A549 (cell line): ENCODE results near the gene KCNB1. TPM values are rescaled to one million over a fixed set of nuclear protein-coding genes. Genes with fewer than 3 reads are reported as not detected.

Experiments
- ATAC-seq, 2 experiments: fragments of 200-7000 bp in 1 of 2; fragments of >200 bp in 1 of 2; cut with Nextera tagmentation in 1 of 2; cut with Tn5 transposase in 1 of 2; 3 replicates each; pipeline versions ENCODE4 v1.8.0 to v1.9.1; 2018 to 2020; ENCODE audit warnings: mild to moderate bottlenecking in 1 of 2, moderate library complexity in 1 of 2
- CTCF ChIA-PET: fragments of 300-600 bp; sonication (Branson Sonifier 250); formaldehyde crosslinking; extraction: SDS; loops from one replicate; lab custom pipeline; 2021; ENCODE audit warnings: antibody characterized with exemption, inconsistent platforms; lab: Yijun Ruan, JAX
- POLR2A ChIA-PET: fragments of 350-600 bp; formaldehyde crosslinking; extraction: SDS; loops from one replicate; lab custom pipeline; 2021; ENCODE audit warnings: antibody characterized with exemption, inconsistent platforms; lab: Yijun Ruan, JAX
- DNase-seq, 2 experiments: peaks; one replicate each; pipeline versions ENCODE4 v3.0.0 to v3.0.0-alpha.2; 2011 to 2016; ENCODE audit warnings: low read depth in 1 of 2, low spot score in 1 of 2
- FAIRE-seq: peaks from 2 replicates; lab custom pipeline; 2011; peaks lifted over from hg19 to GRCh38; lab: Jason Lieb, UNC
- H3K27ac ChIP-seq, 2 experiments: fragments of >200 bp; sonication (Bioruptor Twin); formaldehyde crosslinking; 3 replicates each; pipeline ENCODE4 v1.5.1; 2016 to 2017
- H3K4me1 ChIP-seq: fragments of >200 bp; sonication (Bioruptor Twin); formaldehyde crosslinking; 3 replicates; pipeline ENCODE4 v1.6.1; 2016
- H3K4me2 ChIP-seq: fragments of >200 bp; sonication (Bioruptor Twin); formaldehyde crosslinking; 3 replicates; pipeline ENCODE4 v1.6.1; 2016
- H3K4me3 ChIP-seq: fragments of >200 bp; sonication (Bioruptor Twin); formaldehyde crosslinking; 3 replicates; pipeline ENCODE4 v1.5.1; 2016
- H3K9me3 ChIP-seq: fragments of >200 bp; sonication (Bioruptor Twin); formaldehyde crosslinking; 3 replicates; pipeline ENCODE4 v1.6.1; 2016
- ATOH8 ChIP-seq: fragments of 250-450 bp; sonication (Bioruptor Pico); IDR thresholded peaks from 2 replicates; pipeline ENCODE4 v1.5.0; 2020; ENCODE audit warnings: low read depth, mild to moderate bottlenecking, moderate library complexity
- BHLHE40 ChIP-seq: IDR thresholded peaks from 2 replicates; pipeline ENCODE4 v1.6.1; 2012; ENCODE audit warnings: low read depth, low read length, inconsistent platforms
- CBX2 ChIP-seq: fragments of 200-600 bp; sonication (generic); IDR thresholded peaks from 2 replicates; pipeline ENCODE4 v1.6.1; 2016; ENCODE audit warnings: low read depth, mild to moderate bottlenecking, borderline replicate concordance
- CHD4 ChIP-seq: fragments of 200-600 bp; sonication (generic); IDR thresholded peaks from 2 replicates; pipeline ENCODE4 v1.6.1; 2016; ENCODE audit warnings: antibody characterized with exemption, mild to moderate bottlenecking, borderline replicate concordance
- CTCF ChIP-seq: fragments of >200 bp; sonication (Bioruptor Twin); formaldehyde crosslinking; IDR thresholded peaks from 3 replicates; pipeline ENCODE4 v1.5.1; 2016
- ESRRA ChIP-seq: fragments of 150-350 bp; IDR thresholded peaks from 2 replicates; pipeline ENCODE4 v1.6.1; 2014; ENCODE audit warnings: mild to moderate bottlenecking, low read length, borderline replicate concordance
- FOSB ChIP-seq: fragments of 250-450 bp; sonication (Bioruptor Pico); IDR thresholded peaks from 2 replicates; pipeline ENCODE4 v1.5.0; 2020; ENCODE audit warnings: mild to moderate bottlenecking, moderate library complexity
- FOXS1 ChIP-seq: fragments of 250-450 bp; sonication (Bioruptor Pico); IDR thresholded peaks from 2 replicates; pipeline ENCODE4 v1.5.0; 2020; ENCODE audit warnings: mild to moderate bottlenecking, moderate library complexity
- HEYL ChIP-seq: fragments of 250-450 bp; sonication (Bioruptor Pico); IDR thresholded peaks from 2 replicates; pipeline ENCODE4 v1.8.0; 2021; ENCODE audit warnings: mild to moderate bottlenecking, moderate library complexity
- JUN ChIP-seq, 2 experiments: fragments of >200 bp; sonication (Bioruptor Twin); formaldehyde crosslinking; IDR thresholded peaks; 2 replicates in 1 of 2; 3 replicates in 1 of 2; pipeline ENCODE4 v1.6.1; 2016 to 2017
- JUNB ChIP-seq: fragments of >200 bp; sonication (Bioruptor Twin); formaldehyde crosslinking; IDR thresholded peaks from 2 replicates; pipeline ENCODE4 v1.6.1; 2016
- KDM1A ChIP-seq: fragments of 200-600 bp; sonication (generic); IDR thresholded peaks from 2 replicates; pipeline ENCODE4 v1.6.1; 2016; ENCODE audit warnings: low read depth, mild to moderate bottlenecking
- KDM5A ChIP-seq: fragments of 200-600 bp; sonication (generic); IDR thresholded peaks from 2 replicates; pipeline ENCODE4 v1.6.1; 2016; ENCODE audit warnings: antibody characterized with exemption, mild to moderate bottlenecking
- MYC ChIP-seq: IDR thresholded peaks from 2 replicates; pipeline ENCODE4 v1.6.1; 2012; ENCODE audit warnings: mild to moderate bottlenecking, inconsistent platforms, low read length, improper control_type of control experiment, borderline replicate concordance
- NPAS2 ChIP-seq: fragments of 250-450 bp; sonication (Bioruptor Pico); IDR thresholded peaks from 2 replicates; pipeline ENCODE4 v1.8.0; 2022; ENCODE audit warnings: mild to moderate bottlenecking, moderate library complexity, borderline replicate concordance
- PBX3 ChIP-seq: IDR thresholded peaks from 2 replicates; pipeline ENCODE4 v1.6.1; 2012
- POLR2A ChIP-seq: IDR thresholded peaks from 2 replicates; pipeline ENCODE4 v1.6.1; 2012; ENCODE audit warnings: mild to moderate bottlenecking, low read length
- RARB ChIP-seq: fragments of 250-450 bp; sonication (Bioruptor Pico); IDR thresholded peaks from 2 replicates; pipeline ENCODE4 v1.8.0; 2021; ENCODE audit warnings: mild to moderate bottlenecking, moderate library complexity
- RCOR1 ChIP-seq: fragments of 150-350 bp; IDR thresholded peaks from 2 replicates; pipeline ENCODE4 v1.6.1; 2014; ENCODE audit warnings: antibody characterized with exemption, low read length, low read depth
- RFX5 ChIP-seq: fragments of 450-650 bp; IDR thresholded peaks from 2 replicates; pipeline ENCODE4 v1.7.1; 2014; ENCODE audit warnings: antibody characterized with exemption, mild to moderate bottlenecking, moderate library complexity
- RNF2 ChIP-seq: fragments of 200-600 bp; sonication (generic); IDR thresholded peaks from 2 replicates; pipeline ENCODE4 v1.6.1; 2016; ENCODE audit warnings: low read depth, mild to moderate bottlenecking, antibody characterized with exemption, moderate library complexity, borderline replicate concordance
- TP53 ChIP-seq: fragments of 250-450 bp; sonication (Bioruptor Pico); IDR thresholded peaks from 2 replicates; pipeline ENCODE4 v1.5.0; 2021; ENCODE audit warnings: mild to moderate bottlenecking, moderate library complexity
- ZSCAN20 ChIP-seq: fragments of 250-450 bp; sonication (Bioruptor Pico); IDR thresholded peaks from 2 replicates; pipeline ENCODE4 v1.8.0; 2022; ENCODE audit warnings: mild to moderate bottlenecking, moderate library complexity
- WGBS: methylation state at CpG from one replicate; pipeline ENCODE4 v1.1.6; 2017; ENCODE audit errors: missing lambda C conversion rate; 5-methylcytosine and 5-hydroxymethylcytosine counted together
- polyA plus RNA-seq, 4 experiments: library from polyadenylated mRNA; depleted of rRNA in 3 of 4; stranded (reverse); fragments of >200 nt; fragmentation: RNase III in 1 of 4; extraction: RNeasy Plus Mini Kit Qiagen cat#74134 plus additional on column Dnase treatment in 1 of 4; gene quantifications; 2 replicates in 3 of 4; 3 replicates in 1 of 4; pipeline ENCODE4 v1.2.3, GENCODE V29; 2011 to 2017

Gene KCNB1
- polyA plus RNA-seq, 2 of the 4 experiments (the other 2 are of a cell fraction) = 0.12 to 0.28 TPM

GRCh38 chr20:49460131-49460530, 22.3 kb downstream of the KCNB1 start:
- H3K27ac ChIP-seq = no peak overlapping the region
- FAIRE-seq (no peak), DNase-seq (no peak), ATAC-seq (no peak)
- TF ChIP-seq FOXS1 (CRISPR knock-in tag) (no peak), ATOH8 (CRISPR knock-in tag) (no peak), RNF2 (no peak), PBX3 (no peak), RARB (CRISPR knock-in tag) (no peak), ZSCAN20 (CRISPR knock-in tag) (no peak), CTCF (no peak), MYC (no peak), BHLHE40 (no peak), RFX5 (no peak), FOSB (no peak), POLR2A (no peak), HEYL (CRISPR knock-in tag) (no peak), CBX2 (no peak), KDM5A (no peak)
- WGBS = 38% methylated on average over 6 of the region's 6 CpGs
- no peak overlapping the region for H3K4me2 ChIP-seq
- 0 out of 3 replicates have a peak, but pooled peaks cover 7% of the 10 kb centered on the region for H3K4me1 ChIP-seq
- no peak overlapping the region for H3K4me3 ChIP-seq
- ChIA-PET CTCF (interaction anchor here (1.6 kb wide), 1 partner anchor 24 kb away, joined by 12 read pairs; no protein-coding TSS in a partner anchor), POLR2A (no interaction called here)
- no peaks in the 10 kb centered on the region for H3K9me3 ChIP-seq

- H3K4me3 ChIP-seq = no peak overlapping the region
- 60% methylated on average over 6 of the region's 6 CpGs for WGBS
- H3K9me3 ChIP-seq = no peaks in the 10 kb centered on the region
- POLR2A ChIA-PET = no interaction called here
- FAIRE-seq = no peak
- no peak for DNase-seq
- 0 out of 3 replicates have a peak, but pooled peaks cover 7% of the 10 kb centered on the region for H3K4me1 ChIP-seq
- TF ChIP-seq JUN (IDR thresholded peaks at IDR 0.05) (no peak), HEYL (CRISPR knock-in tag) (no peak), NPAS2 (CRISPR knock-in tag) (no peak), RCOR1 (no peak), JUNB (no peak), TP53 (CRISPR knock-in tag) (no peak), KDM1A (no peak), ESRRA (no peak), BHLHE40 (no peak), ZSCAN20 (CRISPR knock-in tag) (no peak), CHD4 (no peak)
- H3K27ac ChIP-seq = no peak overlapping the region
- H3K4me2 ChIP-seq = no peak overlapping the region
- CTCF ChIA-PET = interaction anchor here (1.6 kb wide), 1 partner anchor 24 kb away, joined by 12 read pairs; no protein-coding TSS in a partner anchor
- ATAC-seq = no peak
Measured at GRCh38 chr20:49459684-49460083, 22.8 kb downstream of the KCNB1 start.
